Measurements from ENCODE around the gene RPL22L1. TPM values are rescaled to one million over a fixed set of nuclear protein-coding genes. Genes with fewer than 3 reads are reported as not detected.
"Not testable (repeated sequence)": the region's sequence is repeated elsewhere in the genome, so short reads cannot be mapped to it uniquely, and the experiment has no call there.

Gene RPL22L1
- total and polyA plus RNA-seq, 2 of the 4 experiments (the other 2 are of a cell fraction) = 37.1 to 92.0 TPM

DNA sequence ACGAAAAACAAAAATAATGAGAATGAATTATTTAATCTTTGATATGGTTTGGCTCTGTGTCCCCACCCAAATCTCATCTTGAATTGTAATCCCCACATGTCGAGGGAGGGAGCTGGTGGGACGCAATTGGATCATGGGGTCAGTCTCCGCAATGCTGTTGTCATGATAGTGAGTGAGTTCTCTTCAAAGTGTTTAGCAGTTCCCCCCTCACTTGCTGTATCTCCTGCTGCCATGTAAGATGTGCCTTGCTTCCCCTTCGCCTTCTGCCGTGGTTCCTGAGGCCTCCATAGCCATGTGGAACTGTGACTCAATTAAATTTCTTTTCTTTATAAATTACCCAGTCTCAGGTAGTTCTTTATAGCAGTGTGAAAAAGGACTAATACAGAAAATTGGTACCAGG lies 26.3 kb upstream of the RPL22L1 start:
- H2BK15ac ChIP-seq (ENCODE audit: low read depth, low read length); H2AFZ ChIP-seq (replicated peaks; ENCODE audit: low read length, poor library complexity); H3K4me3 ChIP-seq (ENCODE audit: insufficient read depth, low read depth, low read length); CTCF ChIA-PET; H4K8ac ChIP-seq (ENCODE audit: low read depth in 2 of 2, low read length in 2 of 2); ATAC-seq (ENCODE audit: low read depth); in situ Hi-C loops (cut with MboI; ENCODE audit: low sequenced_read_pairs); H2BK20ac ChIP-seq (ENCODE audit: low read depth, low read length); POLR2A ChIA-PET (ENCODE audit: unreplicated experiment); H3K9me1 ChIP-seq (ENCODE audit: insufficient read depth, low read length); dilution Hi-C loops (cut with HindIII; ENCODE audit: low sequenced_read_pairs, unreplicated experiment); DNase-seq; H3K4me1 ChIP-seq (ENCODE audit: control insufficient read depth, insufficient read depth, low read length); H3K4me2 ChIP-seq (ENCODE audit: low read depth, low read length); BruUV-seq (replicated peaks); H4K91ac ChIP-seq (ENCODE audit: insufficient read depth, low read depth, low read length); H2BK120ac ChIP-seq (ENCODE audit: low read depth, low read length); H3K79me1 ChIP-seq (ENCODE audit: low read depth in 1 of 2, low read length in 2 of 2); H2AK5ac ChIP-seq (ENCODE audit: low read depth, low read length); H3K36me3 ChIP-seq (ENCODE audit: control insufficient read depth, insufficient read depth, low read length); H3K14ac ChIP-seq (replicated peaks; ENCODE audit: low read depth, low read length); H3K4ac ChIP-seq (ENCODE audit: low read depth, low read length); H3K23ac ChIP-seq (ENCODE audit: low read depth, low read length); H3K18ac ChIP-seq (ENCODE audit: low read depth, low read length); H4K20me1 ChIP-seq (ENCODE audit: insufficient read depth, low read length); intact Hi-C loops (cut with micrococcal nuclease); H3K27me3 ChIP-seq (ENCODE audit: control insufficient read depth, insufficient read depth, low read length); H3K9me3 ChIP-seq (ENCODE audit: control insufficient read depth, insufficient read depth, low read length); H2AK9ac ChIP-seq (replicated peaks; ENCODE audit: low read depth, low read length, poor library complexity); H3K56ac ChIP-seq (ENCODE audit: extremely low read depth, insufficient read depth, low read length); H3K9ac ChIP-seq (ENCODE audit: low read depth, low read length); H4K5ac ChIP-seq (ENCODE audit: low read depth, low read length); H3K27ac ChIP-seq (ENCODE audit: insufficient read depth, low read length); H2BK5ac ChIP-seq (ENCODE audit: low read depth, low read length, poor library complexity, severe bottlenecking): not testable (repeated sequence)
- WGBS, 2 experiments (ENCODE audit: extremely low coverage in 2 of 2, insufficient read length in 1 of 2) = no CpG with 5 or more reads among the region's 6 CpGs
